Keratinocyte (primary cell): ENCODE data around the gene CLMN.

Experiments
- EZH2 ChIP-seq: IDR thresholded peaks from one replicate; pipeline ENCODE4 v1.6.1; 2012; ENCODE audit warnings: inconsistent platforms, mild to moderate bottlenecking, low read length, moderate library complexity
- TF ChIP-seq, protein P1 (sequence below), 3 experiments: IDR thresholded peaks in 1 of 3; conservative IDR thresholded peaks in 1 of 3; optimal IDR thresholded peaks in 1 of 3; 2 replicates in 2 of 3; 3 replicates in 1 of 3; pipeline versions ENCODE3 to v1.5.1; 2011; ENCODE audit warnings: low read length in 3 of 3, mild to moderate bottlenecking in 3 of 3, moderate library complexity in 2 of 3, control low read depth in 1 of 3, inconsistent platforms in 1 of 3; ENCODE audit not compliant: insufficient read depth in 2 of 3; ENCODE audit errors: extremely low read depth in 1 of 3

DNA sequence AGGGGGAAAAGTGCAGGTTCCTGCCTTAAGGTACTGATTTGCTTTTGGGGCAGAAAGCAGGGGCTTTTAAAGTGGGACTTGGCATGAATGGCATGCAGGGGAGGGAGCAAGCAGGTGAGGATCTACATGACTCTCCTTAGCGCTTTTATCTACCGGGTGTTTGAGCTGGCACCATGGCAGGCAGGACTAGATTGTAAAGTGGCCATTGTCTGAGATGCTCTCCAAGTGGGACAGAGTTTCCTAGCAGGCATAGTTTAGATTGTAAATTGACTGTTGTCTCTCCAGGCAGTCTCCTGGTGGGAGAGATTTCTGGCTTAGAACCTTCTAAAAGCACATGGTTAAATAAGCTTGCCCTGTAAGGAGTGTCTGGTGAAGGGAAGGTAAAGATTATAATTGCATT, 157.1 kb downstream of the CLMN start:
- TF ChIP-seq, protein P1, sequence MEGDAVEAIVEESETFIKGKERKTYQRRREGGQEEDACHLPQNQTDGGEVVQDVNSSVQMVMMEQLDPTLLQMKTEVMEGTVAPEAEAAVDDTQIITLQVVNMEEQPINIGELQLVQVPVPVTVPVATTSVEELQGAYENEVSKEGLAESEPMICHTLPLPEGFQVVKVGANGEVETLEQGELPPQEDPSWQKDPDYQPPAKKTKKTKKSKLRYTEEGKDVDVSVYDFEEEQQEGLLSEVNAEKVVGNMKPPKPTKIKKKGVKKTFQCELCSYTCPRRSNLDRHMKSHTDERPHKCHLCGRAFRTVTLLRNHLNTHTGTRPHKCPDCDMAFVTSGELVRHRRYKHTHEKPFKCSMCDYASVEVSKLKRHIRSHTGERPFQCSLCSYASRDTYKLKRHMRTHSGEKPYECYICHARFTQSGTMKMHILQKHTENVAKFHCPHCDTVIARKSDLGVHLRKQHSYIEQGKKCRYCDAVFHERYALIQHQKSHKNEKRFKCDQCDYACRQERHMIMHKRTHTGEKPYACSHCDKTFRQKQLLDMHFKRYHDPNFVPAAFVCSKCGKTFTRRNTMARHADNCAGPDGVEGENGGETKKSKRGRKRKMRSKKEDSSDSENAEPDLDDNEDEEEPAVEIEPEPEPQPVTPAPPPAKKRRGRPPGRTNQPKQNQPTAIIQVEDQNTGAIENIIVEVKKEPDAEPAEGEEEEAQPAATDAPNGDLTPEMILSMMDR (optimal IDR thresholded peaks at IDR 0.05 in 1 of 3, IDR thresholded peaks at IDR 0.05 in 1 of 3, conservative IDR thresholded peaks at IDR 0.05 in 1 of 3; ENCODE audit: extremely low read depth in 1 of 3, insufficient read depth in 2 of 3, low read length in 3 of 3), result no peak
- no peak for TF ChIP-seq EZH2
